NCI-H1694 (cell line): Measurements from ENCODE around the gene F12.

ENCODE experiments used
- DNase-seq: peaks from one replicate; lab custom pipeline; 2025; lab: John Stamatoyannopoulos, UW

F12 gene

DNA sequence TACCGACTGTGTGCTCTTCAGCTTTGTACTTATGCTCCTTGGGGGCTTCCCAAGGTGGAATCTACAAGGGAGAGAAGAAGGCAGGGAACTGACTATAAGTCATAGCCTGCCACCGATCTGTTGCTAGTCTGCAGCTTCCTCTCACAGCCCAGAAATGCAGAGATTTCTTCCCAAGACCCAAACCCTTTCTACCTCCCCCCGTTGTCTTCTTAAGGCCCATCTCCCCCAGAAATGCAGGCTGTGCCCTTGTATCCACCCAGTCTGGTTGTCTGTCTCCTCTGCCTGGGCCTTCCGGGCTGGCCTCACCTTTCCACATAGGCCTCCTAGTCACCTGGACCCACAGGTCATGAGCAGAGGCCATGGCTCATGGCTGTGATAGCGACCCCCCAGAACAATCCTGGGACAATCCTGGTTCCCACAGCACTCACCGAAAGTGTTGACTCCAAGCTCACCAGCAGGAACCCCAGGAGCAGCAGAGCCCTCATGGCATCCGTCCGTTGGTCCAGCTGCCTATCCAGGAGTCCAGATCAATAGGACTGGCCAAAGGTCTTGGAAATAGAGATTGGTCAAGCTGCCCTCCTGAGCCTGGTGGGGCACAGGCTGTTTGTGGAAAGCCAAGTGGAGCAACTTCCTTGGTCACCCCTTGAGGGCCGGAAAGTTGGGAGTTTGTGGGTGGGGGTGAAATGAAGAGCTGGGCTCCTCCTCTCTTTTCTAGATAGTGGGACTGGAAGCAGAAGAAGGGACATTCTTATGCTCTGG is at the start of gene F12:
TSS of gene F12 (minus strand) at position 522 of the 759 bp plus-strand sequence. CDS start at position 485, 37 bp downstream.
- no peak for DNase-seq

DNA sequence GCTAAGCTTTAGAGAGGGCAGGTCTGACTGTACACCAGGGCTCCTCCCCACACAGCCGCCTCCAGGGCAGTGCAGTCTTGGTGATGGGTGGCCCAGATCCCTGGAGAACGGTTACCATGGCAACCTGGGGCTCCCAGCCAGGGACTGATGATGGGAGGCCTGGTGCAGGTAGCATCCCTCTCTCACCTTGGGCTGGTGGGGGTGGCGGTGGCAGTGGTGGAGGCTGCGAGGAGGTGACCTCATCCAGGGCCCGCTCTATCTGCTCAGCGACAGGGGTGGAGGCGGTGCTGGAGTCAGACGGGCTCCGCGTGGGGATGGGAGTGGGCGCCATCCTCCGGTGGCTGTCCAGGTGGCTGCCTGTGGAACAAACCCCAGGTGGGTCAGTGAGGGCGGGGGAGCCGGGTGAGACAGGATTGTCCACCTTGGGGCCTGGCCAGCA is 49.6 kb upstream of the F12 start:
- no peak for DNase-seq

DNA sequence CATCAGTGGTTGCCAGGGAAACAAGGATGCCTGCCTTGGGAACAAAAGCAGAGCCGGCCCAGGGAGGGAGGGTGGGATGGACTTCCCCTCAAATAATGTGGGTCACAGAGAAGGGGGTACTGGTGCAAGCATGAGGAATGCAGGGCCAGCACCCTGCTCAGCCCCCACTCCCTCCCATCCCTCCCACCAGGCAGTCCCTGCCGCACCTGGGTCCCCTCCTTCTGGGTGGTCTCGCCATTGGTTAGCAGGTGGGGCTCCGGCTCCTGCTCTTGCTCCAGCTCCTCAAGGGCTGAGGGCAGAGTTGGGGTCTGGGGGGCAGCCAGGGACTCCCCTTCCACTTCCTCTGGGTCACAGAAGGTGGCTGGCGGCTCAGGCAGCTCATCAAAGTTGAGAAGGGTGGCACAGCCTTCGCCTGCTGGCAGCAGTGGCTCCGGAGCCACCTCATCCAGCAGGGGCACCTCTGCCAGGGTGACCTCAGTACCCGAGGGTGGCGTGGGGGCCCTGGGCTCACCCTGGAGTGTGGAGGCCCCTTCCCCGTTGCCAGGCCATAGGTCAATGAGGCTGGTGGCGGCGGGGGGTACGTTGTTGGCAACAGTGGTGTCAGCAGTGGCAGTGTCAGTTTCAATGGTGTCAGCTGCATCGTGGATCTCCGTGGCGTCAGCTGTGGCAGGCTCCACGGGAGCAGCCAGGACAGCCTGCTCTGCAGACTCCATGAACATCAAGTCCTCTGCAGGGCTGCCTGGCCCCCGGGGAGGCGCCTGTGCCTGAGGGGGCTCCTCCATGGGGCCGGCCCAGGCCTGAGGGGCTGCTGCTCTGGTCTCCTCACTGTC is 48.7 kb upstream of the F12 start:
- DNase-seq: no peak

DNA sequence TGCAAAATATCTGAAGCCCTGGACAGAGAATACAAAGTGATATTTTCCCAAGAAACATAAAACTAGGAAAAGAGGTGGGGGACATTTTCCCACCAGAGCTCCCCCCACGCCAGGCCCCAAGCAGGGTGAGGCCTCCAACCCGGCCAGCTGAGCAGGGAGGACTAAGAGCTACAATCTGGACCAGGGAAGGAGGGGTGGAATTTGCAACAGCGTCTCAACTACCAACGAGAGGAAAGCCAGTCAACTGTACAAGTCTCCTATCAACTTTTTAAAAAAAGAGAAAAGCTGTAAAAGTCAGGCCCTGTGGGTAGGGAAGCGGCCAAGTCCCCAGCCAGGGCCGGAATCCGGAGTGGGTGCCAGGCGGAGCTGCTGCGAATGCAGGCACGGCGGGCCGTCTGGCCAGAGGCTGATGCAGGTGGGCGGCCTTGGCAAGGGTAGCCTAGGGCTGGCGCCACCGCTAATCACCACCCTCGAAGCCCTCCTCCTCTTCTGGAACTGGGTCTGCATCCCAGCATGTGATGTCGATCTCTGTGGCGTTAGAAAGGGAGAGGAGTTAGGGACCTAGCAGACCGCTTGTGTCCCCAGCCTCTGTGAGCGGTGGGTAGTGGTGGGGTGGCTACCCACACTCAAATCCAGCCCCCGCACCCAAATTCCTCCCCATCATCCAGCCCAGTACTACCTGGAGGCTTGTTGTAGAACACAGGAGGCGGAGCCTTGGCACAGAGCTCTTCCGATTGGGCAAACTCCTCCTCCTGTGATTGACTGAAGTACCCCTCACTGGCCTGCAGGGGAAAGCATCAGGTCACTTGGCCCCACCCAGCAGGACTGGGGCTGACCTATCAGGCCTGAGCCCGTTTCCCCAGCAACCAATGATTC is 47.9 kb upstream of the F12 start:
- DNase-seq: peak; percentile 76

DNA sequence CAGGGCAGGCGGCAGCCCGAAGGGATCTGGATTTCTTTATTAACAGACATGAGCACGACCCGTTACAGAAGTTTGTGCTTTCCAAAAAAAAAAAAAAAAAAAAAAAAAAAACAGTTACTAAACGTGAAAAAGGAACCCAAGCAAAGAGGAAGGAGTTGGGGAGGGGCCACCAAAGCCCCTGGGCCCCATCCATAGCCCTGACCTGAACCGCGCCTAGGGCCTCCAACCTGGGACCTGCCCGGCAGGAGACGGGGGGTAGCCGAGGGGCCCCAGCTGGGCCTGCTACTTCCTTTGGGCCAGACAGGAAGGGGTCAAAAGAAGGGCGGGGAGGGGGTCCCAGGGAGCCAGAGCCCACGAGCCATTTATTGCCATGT is 47.2 kb upstream of the F12 start:
- no peak for DNase-seq

DNA sequence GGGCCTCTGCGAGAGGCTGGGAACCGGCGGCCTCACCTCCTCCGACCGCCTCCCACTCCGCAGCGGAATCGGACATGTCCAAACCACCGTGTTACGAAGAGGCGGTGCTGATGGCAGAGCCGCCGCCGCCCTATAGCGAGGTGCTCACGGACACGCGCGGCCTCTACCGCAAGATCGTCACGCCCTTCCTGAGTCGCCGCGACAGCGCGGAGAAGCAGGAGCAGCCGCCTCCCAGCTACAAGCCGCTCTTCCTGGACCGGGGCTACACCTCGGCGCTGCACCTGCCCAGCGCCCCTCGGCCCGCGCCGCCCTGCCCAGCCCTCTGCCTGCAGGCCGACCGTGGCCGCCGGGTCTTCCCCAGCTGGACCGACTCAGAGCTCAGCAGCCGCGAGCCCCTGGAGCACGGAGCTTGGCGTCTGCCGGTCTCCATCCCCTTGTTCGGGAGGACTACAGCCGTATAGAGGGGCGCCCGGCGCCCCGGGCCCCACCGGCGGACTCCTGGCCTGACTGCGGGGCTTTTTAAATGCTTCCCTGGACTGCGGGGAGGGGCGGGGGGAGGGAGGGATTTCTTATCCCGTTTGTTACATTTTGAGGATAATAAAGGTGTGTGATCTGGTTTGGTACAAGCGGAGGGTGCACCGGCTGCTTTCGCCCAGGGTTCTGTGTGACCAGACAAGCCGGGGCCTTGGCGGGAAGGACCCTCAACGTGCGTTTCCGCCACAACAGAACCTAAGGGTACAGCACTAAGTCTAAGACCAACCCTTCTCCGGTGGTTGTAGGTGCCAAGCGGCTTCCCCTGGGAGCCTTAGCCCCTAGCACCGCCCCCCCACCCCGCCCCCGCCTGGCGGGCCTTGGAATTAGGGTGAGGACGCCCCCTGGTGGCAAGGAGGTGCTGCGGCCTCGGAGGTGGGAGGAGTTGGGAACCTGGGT is 46.6 kb upstream of the F12 start:
- peak; percentile 77 for DNase-seq

DNA sequence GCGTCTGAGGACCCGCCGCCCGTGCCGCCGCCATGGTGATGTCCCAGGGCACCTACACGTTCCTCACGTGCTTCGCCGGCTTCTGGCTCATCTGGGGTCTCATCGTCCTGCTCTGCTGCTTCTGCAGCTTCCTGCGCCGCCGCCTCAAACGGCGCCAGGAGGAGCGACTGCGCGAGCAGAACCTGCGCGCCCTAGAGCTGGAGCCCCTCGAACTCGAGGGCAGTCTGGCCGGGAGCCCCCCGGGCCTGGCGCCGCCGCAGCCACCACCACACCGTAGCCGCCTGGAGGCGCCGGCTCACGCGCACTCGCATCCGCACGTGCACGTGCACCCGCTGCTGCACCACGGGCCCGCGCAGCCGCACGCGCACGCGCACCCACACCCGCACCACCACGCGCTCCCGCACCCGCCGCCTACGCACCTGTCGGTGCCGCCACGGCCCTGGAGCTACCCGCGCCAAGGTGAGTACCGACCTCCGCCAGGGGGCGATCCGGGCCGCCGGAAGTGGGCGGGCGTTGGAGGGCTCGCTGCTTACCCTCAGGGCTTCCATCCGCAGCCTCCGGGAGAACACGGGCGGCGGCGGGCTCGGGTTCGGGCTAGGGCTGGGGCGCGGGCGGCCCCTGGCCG is 45.8 kb upstream of the F12 start:
- peak; percentile 36 for DNase-seq

DNA sequence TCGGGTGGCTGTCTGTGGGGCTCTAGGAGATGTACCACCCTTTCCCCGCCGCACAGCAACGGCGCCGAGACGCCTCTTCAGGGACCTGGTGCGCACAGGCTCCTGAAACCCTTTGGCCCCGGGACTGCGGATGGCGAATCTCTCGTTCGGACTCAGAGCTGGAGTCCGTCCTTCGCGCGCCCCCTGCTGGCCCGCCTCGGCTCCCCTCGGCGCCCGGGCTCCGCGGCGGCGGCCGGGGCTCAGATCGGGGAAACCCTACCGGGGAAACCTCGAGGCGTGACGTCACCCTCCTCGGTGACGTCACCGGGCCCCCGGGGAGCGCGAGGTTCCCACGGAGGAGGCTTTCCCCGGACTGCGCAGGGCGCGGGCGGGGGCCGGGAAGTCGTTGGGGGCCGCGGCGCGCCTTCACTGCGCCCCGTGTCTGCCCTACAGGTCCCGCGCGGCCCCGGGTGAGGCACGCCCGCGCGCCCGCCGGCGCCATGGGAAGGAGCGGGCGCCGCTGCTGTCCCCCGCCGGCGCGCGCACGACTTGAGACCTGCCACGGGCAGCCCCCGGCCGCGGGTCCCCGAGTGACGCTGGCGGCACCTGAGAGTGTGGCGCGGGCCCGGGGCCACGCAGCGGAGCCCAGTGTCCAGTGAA is 45.2 kb upstream of the F12 start:
- DNase-seq: peak; percentile 54

DNA sequence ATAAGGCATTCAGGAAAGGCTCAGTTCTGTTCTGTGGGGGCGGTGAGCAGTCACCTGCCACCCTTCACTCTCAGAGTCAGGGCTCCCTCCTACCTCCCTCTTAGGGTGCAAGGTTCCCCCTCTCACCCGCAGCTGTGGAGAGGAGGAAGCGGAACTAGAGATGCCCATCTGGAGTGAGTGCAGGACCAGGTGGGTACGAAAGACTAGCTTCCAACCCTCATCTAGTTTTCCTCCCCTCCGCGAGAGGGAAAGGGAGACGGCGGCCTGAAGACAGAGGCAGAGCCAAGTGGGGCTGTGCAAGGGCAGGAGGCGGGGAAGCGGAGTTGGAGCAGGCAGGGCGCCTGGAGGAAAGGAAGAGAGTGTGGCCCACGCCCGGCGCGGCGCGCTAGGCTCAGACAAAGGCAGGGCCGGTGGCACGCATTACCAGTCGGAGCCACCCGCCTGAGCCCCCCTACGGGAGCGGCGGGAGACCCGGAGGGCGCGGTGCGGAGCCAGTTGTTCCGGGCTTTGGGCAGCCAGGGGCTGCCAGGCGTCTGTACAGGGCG is 44.6 kb upstream of the F12 start:
- no peak for DNase-seq

DNA sequence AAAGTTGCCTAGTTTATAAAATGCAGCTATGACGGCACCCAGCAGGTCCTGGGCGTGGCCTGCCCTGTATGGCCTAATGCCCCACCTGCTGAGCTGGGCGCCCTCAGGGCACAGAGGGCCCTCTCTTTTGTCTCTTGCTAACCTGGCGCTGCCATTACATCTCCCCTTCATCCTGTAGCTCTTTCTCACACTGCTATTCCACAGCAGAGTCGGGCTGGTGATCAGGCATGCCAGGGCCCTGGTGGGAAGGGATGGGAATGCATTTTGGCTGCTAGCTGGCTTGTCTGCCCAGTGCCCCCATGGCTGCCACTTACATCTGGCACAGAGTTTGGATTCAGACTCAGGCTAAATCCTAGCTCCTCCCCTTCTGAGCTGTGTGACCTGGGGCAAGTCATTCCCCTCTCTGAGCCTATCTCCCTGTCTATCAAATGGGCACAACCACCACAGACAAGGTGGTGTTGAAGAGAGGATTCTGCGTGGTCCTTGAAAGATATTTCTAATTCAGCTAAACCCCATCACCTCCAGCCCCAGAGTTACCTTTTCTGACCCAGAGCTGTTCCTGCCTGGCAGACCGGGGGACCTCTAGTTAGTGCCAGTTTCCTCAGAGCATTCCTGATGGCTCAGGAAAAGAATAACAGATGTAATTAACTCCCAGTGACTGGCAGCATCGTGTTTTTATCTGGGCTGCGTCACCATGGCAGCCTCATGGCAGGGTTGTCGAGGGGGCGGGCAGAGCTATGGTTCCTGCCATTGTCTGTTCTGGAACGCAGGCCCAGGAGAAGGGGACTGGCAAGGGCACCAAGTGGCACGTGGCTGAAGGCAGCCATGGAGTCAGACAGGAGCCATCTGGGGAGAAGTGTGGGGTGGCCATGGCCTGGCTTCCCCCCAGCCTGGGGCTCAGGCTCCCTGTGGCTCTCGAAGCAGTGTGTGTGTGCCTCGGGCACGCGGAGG is 43.6 kb upstream of the F12 start:
- DNase-seq: no peak

DNA sequence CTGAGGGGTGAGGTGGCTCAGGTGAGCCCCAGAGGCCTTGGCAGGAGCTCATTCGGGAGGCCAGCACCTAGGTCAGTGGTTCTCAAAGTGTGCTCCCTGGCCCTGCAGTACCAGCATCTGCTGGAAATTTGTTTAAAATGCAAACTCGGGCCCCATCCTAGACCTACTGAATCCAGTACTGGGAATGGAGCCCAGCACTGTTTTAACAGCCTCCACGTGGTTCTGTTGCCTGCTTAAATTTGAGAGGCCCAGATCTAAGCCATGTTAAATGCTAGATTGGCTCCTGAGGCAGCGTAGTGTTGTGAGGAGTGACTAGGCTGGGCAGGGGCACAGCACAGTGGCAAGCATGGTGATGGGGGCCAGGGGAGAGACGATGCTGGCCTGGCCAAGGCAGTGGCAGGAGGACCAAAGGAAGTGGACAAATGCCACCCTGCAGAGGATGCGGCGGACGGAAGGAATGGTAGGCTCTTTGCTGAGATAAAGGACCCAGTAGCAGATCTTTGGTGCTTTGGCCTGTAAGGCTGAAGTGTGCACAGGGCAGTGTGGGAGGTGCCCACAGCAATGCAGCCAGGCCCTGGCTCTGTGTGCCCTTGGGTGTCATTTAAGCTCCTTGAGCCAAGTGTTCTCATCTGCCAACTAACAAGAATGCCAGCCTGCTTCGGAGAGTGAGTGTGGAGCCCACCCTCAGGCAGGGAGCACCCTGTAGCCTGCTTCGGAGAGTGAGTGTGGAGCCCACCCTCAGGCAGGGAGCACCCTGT is 41.5 kb upstream of the F12 start:
- DNase-seq: no peak

DNA sequence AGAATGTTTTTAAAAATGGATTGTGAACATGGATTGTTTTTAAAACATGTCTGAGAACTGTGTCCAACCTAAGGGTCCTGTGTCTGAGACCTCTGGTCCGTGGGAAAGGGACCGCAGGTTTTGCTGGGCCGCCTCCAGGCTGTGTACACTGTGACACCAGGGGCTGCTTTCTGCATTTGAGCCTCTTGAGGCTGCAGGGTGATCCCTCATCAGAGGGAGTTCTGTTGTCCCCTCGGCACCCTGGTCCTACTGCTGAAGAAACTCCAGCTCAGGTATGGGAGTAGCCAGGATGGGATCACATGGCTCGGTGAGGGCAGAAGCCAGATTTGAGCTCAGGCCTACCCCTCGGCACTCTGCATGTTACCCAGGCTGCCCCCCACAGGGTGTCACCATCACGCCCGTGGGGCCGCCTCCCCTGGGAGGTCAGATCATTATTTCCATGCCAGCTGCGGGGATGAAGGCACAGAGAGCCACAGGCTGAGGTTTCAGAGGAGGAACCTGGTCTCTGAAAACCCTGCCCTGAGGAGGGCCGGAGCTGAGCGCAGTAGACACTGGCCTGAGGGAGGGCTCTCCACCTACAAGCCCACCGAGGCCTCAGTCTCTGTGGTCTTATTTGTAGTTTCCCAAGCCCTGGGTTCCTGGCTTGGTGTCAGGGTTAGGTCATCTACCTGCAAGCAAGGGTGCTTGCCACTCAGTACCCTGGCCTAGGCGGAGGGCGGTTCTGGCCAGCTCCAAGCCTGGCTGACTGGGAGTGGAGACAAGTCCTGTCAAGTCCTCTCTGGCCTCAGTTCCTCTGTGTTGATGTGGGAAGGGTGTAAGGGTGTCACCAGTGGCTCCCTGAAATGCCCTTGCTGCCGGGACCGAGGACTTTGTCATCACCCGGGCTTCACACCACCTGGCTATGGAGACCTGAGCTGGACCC is 40.0 kb upstream of the F12 start:
- no peak for DNase-seq

DNA sequence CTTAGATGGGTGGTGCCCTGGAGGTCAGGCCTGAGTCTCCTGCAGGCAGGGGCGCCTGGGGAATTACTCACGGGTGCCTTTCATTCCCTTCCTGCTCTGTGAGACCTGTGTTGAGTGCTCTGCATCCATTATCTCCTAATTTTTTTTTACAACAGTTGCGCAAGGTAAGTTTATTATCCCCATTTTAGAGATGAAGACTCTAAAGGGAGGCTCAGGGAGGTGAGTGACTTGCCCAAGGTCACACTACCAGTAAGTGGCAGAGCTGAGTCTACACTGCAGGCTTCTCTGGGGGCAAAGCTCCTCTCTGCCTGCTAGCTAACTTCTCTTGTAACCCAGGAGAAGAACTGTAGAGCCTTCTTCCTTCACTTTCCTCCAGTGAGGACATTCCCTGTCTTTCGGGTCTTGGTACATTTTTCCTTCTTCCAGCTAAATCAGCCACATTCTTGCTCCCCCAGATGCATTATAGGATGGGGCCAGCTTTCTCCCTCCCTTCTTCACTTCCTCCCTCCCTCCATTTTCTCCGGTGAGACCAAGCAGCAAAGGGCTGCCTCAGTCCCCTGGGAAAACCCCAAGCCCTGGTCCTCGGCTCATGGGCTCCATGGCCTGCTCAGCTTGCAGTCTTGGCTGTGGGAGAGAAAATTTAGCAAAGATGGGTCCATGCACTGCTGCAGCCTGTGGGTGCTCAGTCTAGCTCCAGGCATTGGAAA is 39.0 kb upstream of the F12 start:
- DNase-seq: no peak

DNA sequence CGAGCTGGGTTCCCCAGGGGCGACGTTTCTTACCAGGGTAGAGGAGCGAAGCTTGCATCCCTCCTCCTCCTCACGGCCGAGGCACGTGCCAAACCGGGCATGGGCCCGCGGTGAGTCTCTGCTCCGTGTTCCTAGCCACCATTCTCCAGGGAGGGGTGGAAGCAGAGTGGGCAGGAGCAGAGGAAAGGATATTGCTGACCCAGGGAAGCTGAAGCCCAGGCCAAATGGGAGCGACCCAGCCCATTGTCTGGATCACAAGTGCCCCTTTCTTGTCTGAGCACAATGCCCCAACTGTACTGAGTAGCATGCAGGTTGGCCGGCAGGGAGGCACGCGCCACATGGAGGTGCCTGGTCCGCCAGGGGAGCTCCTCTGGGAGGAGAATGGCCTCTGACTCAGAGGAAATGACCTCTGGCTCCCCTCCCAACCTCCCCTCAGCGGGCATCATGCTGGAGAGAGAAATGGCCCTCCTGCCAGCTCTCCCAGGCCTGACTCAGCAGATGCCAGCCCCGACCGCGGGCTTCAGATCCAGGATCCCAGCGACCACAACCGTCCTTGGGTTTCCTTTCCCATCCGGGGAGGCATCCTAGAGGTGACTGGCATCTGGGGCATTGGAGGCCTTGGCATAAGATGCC is 38.4 kb upstream of the F12 start:
- no peak for DNase-seq

DNA sequence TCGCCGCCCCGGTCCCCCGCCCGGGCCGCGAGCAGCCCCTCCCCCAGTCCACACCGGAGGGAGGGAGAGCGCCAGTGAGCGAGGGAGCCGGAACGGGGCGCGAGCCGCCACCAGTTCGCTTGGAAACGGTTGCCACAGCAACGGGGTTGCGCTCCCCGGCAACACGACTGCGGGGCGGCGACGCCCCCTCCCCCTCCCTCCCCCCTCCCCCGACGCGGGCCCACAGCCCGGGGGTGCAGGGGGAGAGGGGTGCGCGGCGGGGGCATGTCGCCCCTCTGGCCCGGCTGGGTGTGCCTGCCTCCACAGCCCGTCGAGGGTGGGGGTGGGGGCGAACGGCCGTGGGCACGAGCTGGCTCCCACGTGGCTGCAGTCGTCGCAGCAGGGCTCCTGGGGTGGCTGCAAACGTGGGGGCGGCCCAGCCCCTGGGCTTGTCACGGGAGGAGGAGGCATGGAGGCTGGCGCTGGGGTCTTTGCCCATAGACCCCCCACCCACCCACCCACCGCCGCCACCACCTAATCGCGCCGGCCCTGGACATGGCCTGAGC is 37.8 kb upstream of the F12 start:
- DNase-seq: no peak
